Subcutaneous adipose tissue (tissue), 4 donors: ENCODE results near the gene CD274. TPM values are rescaled to one million over a fixed set of nuclear protein-coding genes. Genes with fewer than 3 reads are reported as not detected.

Experiments used
- total RNA-seq, 4 donors: library from RNA; depleted of rRNA; stranded (reverse); fragments of >200 nt; gene quantifications; one replicate each; pipeline ENCODE4 v1.1.0, GENCODE V29; 2016
- TF ChIP-seq, protein P1 (sequence below): fragments of 450-650 bp; IDR thresholded peaks from one replicate; pipeline ENCODE4 v1.5.1; 2016; ENCODE audit warnings: low read depth, mild to moderate bottlenecking, control low read depth, antibody characterized with exemption, moderate library complexity

Gene CD274
- total RNA-seq, 4 donors from 2014 or later = 2.4 to 7.0 (median 4.6) TPM

DNA sequence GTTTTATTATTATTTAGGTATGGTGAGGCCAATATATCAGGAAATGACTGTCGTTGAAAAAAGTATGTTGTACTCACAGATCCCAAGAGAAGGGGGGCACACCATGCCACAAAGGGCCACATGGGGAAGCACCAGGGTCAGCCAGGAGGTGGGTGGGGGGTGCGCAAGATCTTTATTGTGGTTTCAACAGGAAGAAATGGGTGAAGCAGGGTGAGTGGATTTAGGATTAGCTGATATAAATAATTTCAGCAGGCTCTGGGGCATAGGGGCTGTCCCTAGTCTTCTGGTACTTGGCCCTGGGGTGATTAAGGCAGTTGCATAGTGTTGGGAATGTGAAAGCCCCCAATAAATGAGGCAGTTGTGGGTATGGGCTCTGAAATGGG lies 68.6 kb downstream of the CD274 start:
- TF ChIP-seq, protein P1, sequence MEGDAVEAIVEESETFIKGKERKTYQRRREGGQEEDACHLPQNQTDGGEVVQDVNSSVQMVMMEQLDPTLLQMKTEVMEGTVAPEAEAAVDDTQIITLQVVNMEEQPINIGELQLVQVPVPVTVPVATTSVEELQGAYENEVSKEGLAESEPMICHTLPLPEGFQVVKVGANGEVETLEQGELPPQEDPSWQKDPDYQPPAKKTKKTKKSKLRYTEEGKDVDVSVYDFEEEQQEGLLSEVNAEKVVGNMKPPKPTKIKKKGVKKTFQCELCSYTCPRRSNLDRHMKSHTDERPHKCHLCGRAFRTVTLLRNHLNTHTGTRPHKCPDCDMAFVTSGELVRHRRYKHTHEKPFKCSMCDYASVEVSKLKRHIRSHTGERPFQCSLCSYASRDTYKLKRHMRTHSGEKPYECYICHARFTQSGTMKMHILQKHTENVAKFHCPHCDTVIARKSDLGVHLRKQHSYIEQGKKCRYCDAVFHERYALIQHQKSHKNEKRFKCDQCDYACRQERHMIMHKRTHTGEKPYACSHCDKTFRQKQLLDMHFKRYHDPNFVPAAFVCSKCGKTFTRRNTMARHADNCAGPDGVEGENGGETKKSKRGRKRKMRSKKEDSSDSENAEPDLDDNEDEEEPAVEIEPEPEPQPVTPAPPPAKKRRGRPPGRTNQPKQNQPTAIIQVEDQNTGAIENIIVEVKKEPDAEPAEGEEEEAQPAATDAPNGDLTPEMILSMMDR = no peak

Other genes with a start within 250 kb of the CD274 start
- gene INSL4, start 219.1 kb upstream of the CD274 start, total RNA-seq = not detected
- gene RLN2, start 145.8 kb upstream of the CD274 start, total RNA-seq = not detected
- 1 to 10 TPM in 1 of 4 donors, not detected in 3; 1.5 TPM for gene RLN1, start 110.7 kb upstream of the CD274 start, total RNA-seq
- gene PLGRKT, start 12.6 kb upstream of the CD274 start, total RNA-seq = 10 to 100 TPM; 10.2 to 17.8 (median 13.8) TPM
- gene PDCD1LG2, start 60.0 kb downstream of the CD274 start, total RNA-seq = 1 to 10 TPM; 3.4 to 8.8 (median 5.5) TPM
- 10 to 100 TPM; 38.5 to 52.8 (median 48.5) TPM for gene RIC1, start 178.6 kb downstream of the CD274 start, total RNA-seq